ENCODE data around the gene NHERF1.

The NHERF1 gene

GRCh38 chr17:74775409-74776043, 27.1 kb downstream of the NHERF1 start:
- peak overlapping the region; percentile 50 for H3K27ac ChIP-seq (ENCODE audit: poor library complexity, severe bottlenecking)
- peak overlapping the region; percentile 70 for H3K4me3 ChIP-seq (ENCODE audit: severe bottlenecking)
- no peaks in the 10 kb centered on the region for H3K27me3 ChIP-seq (ENCODE audit: insufficient read depth, poor library complexity, severe bottlenecking)
- DNase-seq (ENCODE audit: low spot score) (no peak), ATAC-seq (ENCODE audit: low read depth) (no peak)
- no peak for TF ChIP-seq CTCF (IDR thresholded peaks at IDR 0.05; ENCODE audit: poor library complexity, severe bottlenecking)
- H3K4me1 ChIP-seq (ENCODE audit: insufficient read depth, poor library complexity, severe bottlenecking): peaks cover 4% of the 10 kb centered on the region
- peaks cover 42% of the 10 kb centered on the region for H3K36me3 ChIP-seq (ENCODE audit: low read depth)
- no peaks in the 10 kb centered on the region for H3K9me3 ChIP-seq (ENCODE audit: severe bottlenecking)

- TF ChIP-seq CTCF (IDR thresholded peaks at IDR 0.05; ENCODE audit: poor library complexity, severe bottlenecking): no peak
- peaks cover 4% of the 10 kb centered on the region for H3K4me1 ChIP-seq (ENCODE audit: insufficient read depth, poor library complexity, severe bottlenecking)
- H3K9me3 ChIP-seq (ENCODE audit: severe bottlenecking): no peaks in the 10 kb centered on the region
- peaks cover 40% of the 10 kb centered on the region for H3K36me3 ChIP-seq (ENCODE audit: low read depth)
- peak; percentile 99 for DNase-seq (ENCODE audit: low spot score)
- peak; percentile 86 for ATAC-seq (ENCODE audit: low read depth)
- peak within 1 kb of the TSS; percentile 50 for H3K27ac ChIP-seq (ENCODE audit: poor library complexity, severe bottlenecking)
- no peaks in the 10 kb centered on the region for H3K27me3 ChIP-seq (ENCODE audit: insufficient read depth, poor library complexity, severe bottlenecking)
- peak within 1 kb of the TSS; percentile 70 for H3K4me3 ChIP-seq (ENCODE audit: severe bottlenecking)
Observed at GRCh38 chr17:74776044-74776962, 27.9 kb downstream of the NHERF1 start, which contains the start of gene NAT9. TSS of gene NAT9 (minus strand) at chr17:74776345. CDS start at chr17:74775698, 647 bp downstream.

DNA sequence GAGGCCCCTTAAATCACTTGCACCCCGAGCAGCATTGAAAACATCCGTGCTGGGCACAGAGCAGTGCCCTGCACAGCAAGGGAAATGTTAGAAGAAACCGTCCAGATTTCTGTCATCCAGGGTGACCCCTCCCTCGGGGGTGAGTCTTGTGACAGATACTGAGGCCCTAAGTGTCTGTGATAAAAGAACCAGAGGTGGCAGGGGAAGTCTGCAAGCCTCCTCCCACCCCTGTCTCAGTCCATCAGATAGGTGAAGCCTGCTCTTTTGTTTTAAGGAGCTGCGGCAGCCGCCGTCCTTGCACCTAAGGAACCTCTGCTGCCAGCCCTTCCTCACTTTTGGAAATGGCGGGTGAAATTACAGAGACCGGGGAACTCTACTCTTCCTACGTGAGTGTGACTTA, 28.6 kb downstream of the NHERF1 start:
- no peak for TF ChIP-seq CTCF (IDR thresholded peaks at IDR 0.05; ENCODE audit: poor library complexity, severe bottlenecking)

DNA sequence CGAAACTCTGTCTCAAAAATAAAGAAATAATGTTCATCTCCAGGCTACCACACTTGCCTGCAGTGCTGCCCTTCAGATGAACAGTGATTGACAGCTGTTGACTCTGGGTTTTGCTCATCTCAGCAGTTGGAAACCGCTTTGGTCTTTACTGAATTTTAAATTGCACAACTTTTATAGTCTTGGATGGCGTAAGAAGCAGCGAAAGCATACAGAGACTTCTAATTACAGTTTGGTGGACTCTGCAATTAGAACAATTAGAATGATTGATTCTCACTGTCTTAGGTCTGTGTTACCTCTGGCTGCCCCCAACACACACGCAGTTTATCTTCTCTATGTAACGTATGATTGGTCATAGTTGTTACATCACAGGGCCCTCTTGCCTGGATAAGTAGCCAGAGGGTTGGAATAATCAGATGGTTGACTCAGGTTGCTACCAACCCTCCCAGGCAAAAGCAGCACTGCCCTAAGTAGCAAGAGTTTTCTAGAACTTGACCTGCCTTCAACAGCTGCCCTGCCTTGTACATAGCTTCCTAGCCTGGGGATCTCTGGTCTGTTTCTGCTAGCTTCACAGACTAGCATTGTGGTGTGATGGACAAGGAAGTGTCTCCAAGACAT, 29.6 kb downstream of the NHERF1 start:
- Histone ChIP-seq H3K27me3 (ENCODE audit: insufficient read depth, poor library complexity, severe bottlenecking) (no peaks in the 10 kb centered on the region), H3K4me1 (ENCODE audit: insufficient read depth, poor library complexity, severe bottlenecking) (peaks cover 4% of the 10 kb centered on the region), H3K9me3 (ENCODE audit: severe bottlenecking) (no peaks in the 10 kb centered on the region), H3K4me3 (ENCODE audit: severe bottlenecking) (no peak overlapping the region), H3K36me3 (ENCODE audit: low read depth) (peaks cover 23% of the 10 kb centered on the region), H3K27ac (ENCODE audit: poor library complexity, severe bottlenecking) (no peak overlapping the region)
- DNase-seq (ENCODE audit: low spot score): no peak
- TF ChIP-seq CTCF (IDR thresholded peaks at IDR 0.05; ENCODE audit: poor library complexity, severe bottlenecking): no peak
- no peak for ATAC-seq (ENCODE audit: low read depth)

More for the DNA sequence above, 28.6 kb downstream of the NHERF1 start:
- H3K9me3 ChIP-seq (ENCODE audit: severe bottlenecking): no peaks in the 10 kb centered on the region
- peak overlapping the region; percentile 70 for H3K4me3 ChIP-seq (ENCODE audit: severe bottlenecking)
- peaks cover 4% of the 10 kb centered on the region for H3K4me1 ChIP-seq (ENCODE audit: insufficient read depth, poor library complexity, severe bottlenecking)
- H3K27ac ChIP-seq (ENCODE audit: poor library complexity, severe bottlenecking): no peak overlapping the region
- no peak for ATAC-seq (ENCODE audit: low read depth)
- H3K36me3 ChIP-seq (ENCODE audit: low read depth): peaks cover 33% of the 10 kb centered on the region
- H3K27me3 ChIP-seq (ENCODE audit: insufficient read depth, poor library complexity, severe bottlenecking): no peaks in the 10 kb centered on the region
- DNase-seq (ENCODE audit: low spot score): no peak
